Karpas-422 (cell line): ENCODE data around the gene NUAK2. TPM values are rescaled to one million over a fixed set of nuclear protein-coding genes. Genes with fewer than 3 reads are reported as not detected.

Experiments used
- DNase-seq: peaks from one replicate; pipeline ENCODE4 v3.0.0-alpha.2; 2015
- H2AFZ ChIP-seq: fragments of 200-600 bp; sonication (generic); 2 replicates; pipeline ENCODE4 v1.6.1; 2014; ENCODE audit warnings: antibody characterized with exemption, low read length, mixed read lengths
- H3K27ac ChIP-seq: fragments of 200-600 bp; sonication (generic); 2 replicates; pipeline ENCODE4 v1.5.1; 2014; ENCODE audit warnings: mild to moderate bottlenecking, low read length, moderate library complexity
- H3K27me3 ChIP-seq: fragments of 200-600 bp; sonication (generic); 2 replicates; pipeline ENCODE4 v1.6.1; 2014; ENCODE audit warnings: low read length, mixed read lengths
- H3K36me3 ChIP-seq: fragments of 200-600 bp; sonication (generic); 2 replicates; pipeline ENCODE4 v1.6.1; 2014; ENCODE audit warnings: low read length, mixed read lengths; ENCODE audit not compliant: insufficient read depth
- H3K4me1 ChIP-seq: fragments of 200-600 bp; sonication (generic); 2 replicates; pipeline ENCODE4 v1.6.1; 2014; ENCODE audit warnings: mild to moderate bottlenecking, low read length, mixed read lengths
- H3K4me2 ChIP-seq: fragments of 200-600 bp; sonication (generic); 2 replicates; pipeline ENCODE4 v1.6.1; 2014; ENCODE audit warnings: low read length, low read depth, mild to moderate bottlenecking; ENCODE audit not compliant: poor library complexity, severe bottlenecking
- H3K4me3 ChIP-seq: fragments of 200-600 bp; sonication (generic); 2 replicates; pipeline ENCODE4 v1.5.1; 2014; ENCODE audit warnings: mild to moderate bottlenecking, antibody characterized with exemption, low read length, mixed read lengths
- H3K79me2 ChIP-seq: fragments of 200-600 bp; sonication (generic); 2 replicates; pipeline ENCODE4 v1.6.1; 2014; ENCODE audit warnings: mild to moderate bottlenecking, low read length, mixed read lengths
- H3K9ac ChIP-seq: fragments of 200-600 bp; sonication (generic); 2 replicates; pipeline ENCODE4 v1.6.0; 2014; ENCODE audit warnings: low read length
- H3K9me2 ChIP-seq: fragments of 200-600 bp; sonication (generic), shearing (Covaris generic); replicated peaks from 2 replicates; pipeline ENCODE4 v1.6.0; 2014; ENCODE audit warnings: mild to moderate bottlenecking, low read length, moderate library complexity; ENCODE audit not compliant: insufficient read depth
- H3K9me3 ChIP-seq: fragments of 300-700, 200-600 bp; sonication (generic); 2 replicates; pipeline ENCODE4 v1.6.1; 2014; ENCODE audit warnings: low read length, mixed read lengths
- H4K20me1 ChIP-seq: fragments of 200-600 bp; sonication (generic); 2 replicates; pipeline ENCODE4 v1.6.1; 2014; ENCODE audit warnings: mild to moderate bottlenecking, antibody characterized with exemption, low read length, low read depth; ENCODE audit not compliant: insufficient read depth
- total RNA-seq: library from RNA; depleted of rRNA; stranded (reverse); fragments of >200 nt; shearing (Covaris generic); gene quantifications from 2 replicates; pipeline ENCODE4 v1.2.3, GENCODE V29; 2014; ENCODE audit warnings: low replicate concordance

Gene NUAK2
- total RNA-seq, 1 experiment from 2014 or later = 1.4 TPM

DNA sequence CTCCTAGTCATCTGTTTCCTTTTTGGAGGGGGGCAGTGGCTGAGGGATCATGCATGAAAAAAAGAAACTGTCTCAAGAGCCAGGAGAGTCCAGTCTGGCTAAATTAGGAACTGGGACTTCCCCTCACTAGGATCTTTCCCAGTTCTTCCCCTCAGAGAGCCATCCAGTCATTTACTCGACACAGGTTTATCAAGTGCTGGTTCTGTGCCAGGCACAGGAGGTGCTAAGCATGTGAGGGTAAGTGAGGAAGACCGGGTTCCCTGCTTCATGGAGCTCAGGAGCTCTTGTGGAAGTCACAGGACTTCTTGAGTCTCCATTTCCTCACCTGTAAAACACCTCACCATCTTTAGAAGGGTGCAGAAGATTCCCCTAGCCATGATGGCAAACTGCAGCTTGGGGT is 8.6 kb upstream of the NUAK2 start:
- no peaks in the 10 kb centered on the region for H3K27me3 ChIP-seq
- H3K79me2 ChIP-seq = no peaks in the 10 kb centered on the region
- no peaks in the 10 kb centered on the region for H3K4me1 ChIP-seq
- H3K9me3 ChIP-seq = no peaks in the 10 kb centered on the region
- H3K27ac ChIP-seq = no peak overlapping the region
- H3K9me2 ChIP-seq = no peaks in the 10 kb centered on the region
- no peak overlapping the region for H3K4me2 ChIP-seq
- no peaks in the 10 kb centered on the region for H3K36me3 ChIP-seq
- H4K20me1 ChIP-seq = no peaks in the 10 kb centered on the region
- no peak overlapping the region for H2AFZ ChIP-seq
- H3K4me3 ChIP-seq = no peak overlapping the region
- no peak for DNase-seq
- no peak overlapping the region for H3K9ac ChIP-seq

DNA sequence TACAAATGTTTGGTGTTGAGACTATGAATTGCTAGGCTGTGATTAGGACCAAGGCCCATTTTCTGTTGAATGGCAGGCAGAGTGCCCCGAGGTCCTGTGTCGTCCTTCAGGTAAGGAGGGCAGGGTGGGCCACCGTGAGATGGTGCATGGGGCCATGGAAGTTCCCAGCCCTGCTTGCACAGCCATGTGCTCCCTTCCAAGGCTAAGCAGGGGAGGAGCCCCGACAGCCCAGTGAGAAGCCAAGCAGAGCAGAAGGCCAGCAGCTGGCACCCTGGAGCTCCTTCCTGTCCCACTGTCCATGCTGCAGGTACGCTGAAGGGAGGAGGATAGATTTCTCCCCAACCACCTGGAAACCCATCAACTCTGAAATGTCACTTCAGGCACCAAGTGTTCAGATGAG is 8.2 kb upstream of the NUAK2 start:
- H3K79me2 ChIP-seq = no peaks in the 10 kb centered on the region
- no peaks in the 10 kb centered on the region for H3K27me3 ChIP-seq
- no peaks in the 10 kb centered on the region for H3K4me1 ChIP-seq
- H3K9ac ChIP-seq = no peak overlapping the region
- no peaks in the 10 kb centered on the region for H3K9me3 ChIP-seq
- no peak overlapping the region for H3K4me2 ChIP-seq
- H3K4me3 ChIP-seq = no peak overlapping the region
- no peaks in the 10 kb centered on the region for H4K20me1 ChIP-seq
- no peak for DNase-seq
- no peak overlapping the region for H2AFZ ChIP-seq
- H3K9me2 ChIP-seq = no peaks in the 10 kb centered on the region
- H3K36me3 ChIP-seq = no peaks in the 10 kb centered on the region
- H3K27ac ChIP-seq = no peak overlapping the region

DNA sequence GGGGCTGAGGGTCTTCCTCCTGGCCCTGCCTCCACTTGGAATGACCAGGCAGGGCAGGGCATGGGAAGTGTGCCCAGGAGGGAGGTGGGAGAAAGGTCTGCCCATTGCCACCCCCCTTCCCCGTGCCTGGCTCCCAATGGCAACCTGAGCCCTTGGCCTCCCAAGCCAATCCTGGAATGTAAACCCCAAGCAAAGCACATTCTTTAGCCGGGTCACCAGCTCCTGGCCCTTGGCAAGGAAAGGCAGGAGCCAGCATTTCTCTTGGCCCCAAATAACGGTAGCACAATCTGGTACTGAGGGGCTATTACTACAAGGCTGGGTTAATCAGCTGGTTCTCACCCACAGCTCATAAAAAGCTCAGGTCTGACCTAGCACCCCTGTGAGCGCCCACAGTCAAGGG is 6.9 kb upstream of the NUAK2 start:
- Histone ChIP-seq H3K9me3 (no peaks in the 10 kb centered on the region), H4K20me1 (no peaks in the 10 kb centered on the region), H3K4me3 (no peak overlapping the region), H3K9ac (no peak overlapping the region), H3K4me1 (no peaks in the 10 kb centered on the region), H3K27ac (no peak overlapping the region), H3K9me2 (no peaks in the 10 kb centered on the region), H3K4me2 (no peak overlapping the region), H3K27me3 (no peaks in the 10 kb centered on the region), H2AFZ (no peak overlapping the region), H3K79me2 (no peaks in the 10 kb centered on the region), H3K36me3 (no peaks in the 10 kb centered on the region)
- DNase-seq = no peak

DNA sequence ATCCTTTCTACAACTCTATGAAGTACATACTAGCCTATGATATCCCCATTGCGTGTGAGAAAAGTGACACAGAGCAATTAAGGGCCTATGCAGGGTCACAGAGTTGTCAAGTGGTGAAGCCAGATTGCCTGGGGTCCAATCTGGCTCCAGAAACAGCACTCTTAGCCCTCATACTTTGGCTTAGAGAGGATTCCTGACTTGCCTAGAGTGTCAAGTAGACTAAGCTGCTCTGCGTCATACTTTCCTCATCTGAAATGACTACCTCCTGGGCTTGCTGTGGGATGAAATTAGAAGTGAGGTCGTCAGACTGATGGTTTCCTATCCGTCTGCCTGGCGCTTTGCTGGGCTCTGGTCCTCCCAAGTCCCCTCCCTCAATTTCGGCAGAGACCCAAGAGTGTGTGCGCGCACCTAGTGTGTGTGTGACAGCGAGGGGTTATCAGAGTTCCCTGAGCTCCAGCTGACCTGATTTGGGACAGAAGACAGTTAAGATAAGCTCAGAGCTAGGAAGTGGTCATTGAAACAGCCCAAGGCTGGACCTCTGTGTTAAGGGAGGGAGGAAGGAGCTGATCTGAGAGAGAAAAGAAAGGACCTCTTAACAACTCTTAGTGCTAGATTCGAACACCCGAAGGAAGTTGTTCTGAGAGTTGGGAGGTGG is 5.4 kb upstream of the NUAK2 start:
- no peaks in the 10 kb centered on the region for H4K20me1 ChIP-seq
- H3K36me3 ChIP-seq = no peaks in the 10 kb centered on the region
- H3K9me2 ChIP-seq = no peaks in the 10 kb centered on the region
- no peak overlapping the region for H3K9ac ChIP-seq
- DNase-seq = no peak
- no peak overlapping the region for H2AFZ ChIP-seq
- H3K27ac ChIP-seq = no peak overlapping the region
- H3K4me1 ChIP-seq = no peaks in the 10 kb centered on the region
- no peak overlapping the region for H3K4me2 ChIP-seq
- H3K27me3 ChIP-seq = no peaks in the 10 kb centered on the region
- H3K4me3 ChIP-seq = no peak overlapping the region
- no peaks in the 10 kb centered on the region for H3K9me3 ChIP-seq
- H3K79me2 ChIP-seq = no peaks in the 10 kb centered on the region

DNA sequence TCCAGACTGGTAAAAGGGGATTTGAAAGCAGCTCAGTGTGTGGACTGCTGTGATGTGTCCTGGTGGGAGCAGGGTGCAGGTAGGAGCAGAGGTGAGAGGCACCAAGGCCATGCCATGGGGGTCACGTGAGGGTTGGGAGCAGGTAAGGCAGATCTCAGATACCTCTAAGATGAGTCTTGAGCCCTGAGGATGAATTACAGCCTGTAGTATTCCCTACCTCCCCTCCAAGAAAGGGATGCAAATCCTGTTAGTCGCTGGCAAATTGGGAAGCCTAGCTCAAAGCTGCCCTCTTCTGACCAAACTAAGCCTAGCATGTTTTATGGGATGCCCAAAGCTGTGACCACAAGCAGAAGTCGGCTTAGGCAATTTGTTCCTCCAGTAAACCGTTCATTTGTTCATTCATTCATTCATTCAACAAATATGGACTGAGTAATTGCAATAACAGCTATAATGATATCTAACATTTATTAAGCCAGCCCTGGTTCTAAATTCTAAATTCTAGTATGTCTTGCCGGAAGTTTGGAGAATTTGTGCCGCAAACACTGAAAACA is 3.9 kb upstream of the NUAK2 start:
- Histone ChIP-seq H3K9me3 (no peaks in the 10 kb centered on the region), H3K27me3 (no peaks in the 10 kb centered on the region; the same call in 1 of the 2 replicates), H3K9me2 (no peaks in the 10 kb centered on the region), H3K4me1 (peaks cover 7% of the 10 kb centered on the region), H3K4me3 (no peak overlapping the region), H3K4me2 (no peak overlapping the region), H3K79me2 (no peaks in the 10 kb centered on the region), H4K20me1 (no peaks in the 10 kb centered on the region), H3K9ac (no peak overlapping the region), H3K36me3 (no peaks in the 10 kb centered on the region), H3K27ac (no peak overlapping the region), H2AFZ (no peak overlapping the region)
- peak; percentile 69 for DNase-seq

DNA sequence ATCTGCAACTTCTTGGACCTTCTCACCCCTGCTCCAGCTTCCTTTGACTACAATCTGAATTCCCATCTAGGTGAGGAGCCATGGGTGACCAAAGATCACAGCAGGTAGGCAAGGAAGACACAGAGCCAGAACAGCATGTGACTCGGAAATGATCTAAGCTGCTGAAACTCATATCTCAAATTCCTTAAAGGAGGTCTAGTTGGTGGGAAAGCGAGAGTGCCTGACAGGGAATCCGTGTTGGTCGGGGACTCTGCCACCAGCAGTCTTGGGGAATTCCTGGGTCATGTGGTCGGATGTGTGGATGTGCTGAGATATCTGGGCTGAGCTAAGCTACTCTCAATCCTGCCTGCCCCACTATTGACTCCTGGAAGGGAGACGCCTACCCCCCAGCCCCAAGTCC is 3.2 kb upstream of the NUAK2 start:
- no peaks in the 10 kb centered on the region for H4K20me1 ChIP-seq
- H3K9me2 ChIP-seq = no peaks in the 10 kb centered on the region
- H2AFZ ChIP-seq = no peak overlapping the region
- no peaks in the 10 kb centered on the region; the same call in 1 of the 2 replicates for H3K27me3 ChIP-seq
- peaks cover 7% of the 10 kb centered on the region for H3K4me1 ChIP-seq
- no peaks in the 10 kb centered on the region for H3K36me3 ChIP-seq
- H3K9me3 ChIP-seq = no peaks in the 10 kb centered on the region
- DNase-seq = no peak
- no peak overlapping the region for H3K27ac ChIP-seq
- H3K4me3 ChIP-seq = no peak overlapping the region
- H3K9ac ChIP-seq = no peak overlapping the region
- no peak overlapping the region for H3K4me2 ChIP-seq
- no peaks in the 10 kb centered on the region for H3K79me2 ChIP-seq

DNA sequence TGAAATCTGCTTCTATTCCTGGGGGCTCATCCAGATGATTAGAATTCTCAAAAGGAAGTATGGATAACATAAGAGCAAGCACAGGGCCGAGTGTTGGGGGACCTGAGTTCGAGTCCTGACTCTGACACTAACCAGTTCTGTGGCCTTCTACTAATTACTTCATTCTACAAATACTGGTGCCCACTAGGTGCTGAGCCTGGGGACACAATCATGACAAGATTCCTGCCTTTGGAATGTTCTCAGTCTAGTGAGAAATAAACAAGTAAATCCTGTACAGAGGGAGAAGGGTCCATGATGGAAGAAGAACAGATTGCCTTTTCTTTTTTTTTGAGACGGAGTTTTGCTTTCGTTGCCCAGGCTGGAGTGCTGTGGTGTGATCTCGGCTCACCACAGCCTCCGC is 2.2 kb upstream of the NUAK2 start:
- no peak overlapping the region for H2AFZ ChIP-seq
- DNase-seq = no peak

DNA sequence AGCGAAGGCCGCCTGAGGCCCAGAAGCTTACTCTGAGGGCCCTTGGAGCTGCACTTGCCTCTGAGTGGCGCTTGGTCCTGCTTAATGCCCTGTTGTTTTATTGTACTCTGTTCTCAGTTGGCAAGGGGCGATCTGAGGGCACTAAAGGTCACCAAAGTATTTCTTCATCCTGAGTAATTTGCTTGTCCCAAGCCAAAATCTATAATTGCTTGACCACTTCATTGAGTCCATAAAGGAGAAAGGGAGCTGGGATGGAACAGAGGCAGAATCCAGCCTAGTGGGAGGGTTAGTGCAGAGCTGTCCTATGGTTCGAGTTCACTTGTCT is 376 bp upstream of the NUAK2 start:
- H3K79me2 ChIP-seq = no peaks in the 10 kb centered on the region
- no peaks in the 10 kb centered on the region; the same call in 1 of the 2 replicates for H3K27me3 ChIP-seq
- H3K9ac ChIP-seq = no peak overlapping the region
- no peak overlapping the region for H2AFZ ChIP-seq
- peak overlapping the region; percentile 67 for H3K4me2 ChIP-seq
- H3K27ac ChIP-seq = no peak overlapping the region
- H3K4me3 ChIP-seq = no peak overlapping the region
- H3K9me2 ChIP-seq = no peaks in the 10 kb centered on the region
- H3K9me3 ChIP-seq = no peaks in the 10 kb centered on the region
- H3K36me3 ChIP-seq = no peaks in the 10 kb centered on the region
- DNase-seq = no peak
- peaks cover 7% of the 10 kb centered on the region for H3K4me1 ChIP-seq
- H4K20me1 ChIP-seq = no peaks in the 10 kb centered on the region

More for the DNA sequence above, 2.2 kb upstream of the NUAK2 start:
- no peaks in the 10 kb centered on the region for H3K79me2 ChIP-seq
- peaks cover 7% of the 10 kb centered on the region for H3K4me1 ChIP-seq
- no peaks in the 10 kb centered on the region; the same call in 1 of the 2 replicates for H3K27me3 ChIP-seq
- no peaks in the 10 kb centered on the region for H3K9me2 ChIP-seq
- H3K9me3 ChIP-seq = no peaks in the 10 kb centered on the region
- H3K27ac ChIP-seq = no peak overlapping the region
- no peaks in the 10 kb centered on the region for H3K36me3 ChIP-seq
- H3K4me2 ChIP-seq = no peak overlapping the region
- H3K9ac ChIP-seq = no peak overlapping the region
- H4K20me1 ChIP-seq = no peaks in the 10 kb centered on the region
- H3K4me3 ChIP-seq = no peak overlapping the region
